HG03520 (cell line): ENCODE data around the gene PCDHGA1.
"Not testable (repeated sequence)": the region's sequence is repeated elsewhere in the genome, so short reads cannot be mapped to it uniquely, and the experiment has no call there.

ENCODE experiments used
- ATAC-seq: cut with Tn5 transposase; IDR thresholded peaks from one replicate; pipeline ENCODE4 v1.9.1; 2021; ENCODE audit warnings: mild to moderate bottlenecking, moderate library complexity; ENCODE audit not compliant: unreplicated experiment

Gene PCDHGA1

DNA sequence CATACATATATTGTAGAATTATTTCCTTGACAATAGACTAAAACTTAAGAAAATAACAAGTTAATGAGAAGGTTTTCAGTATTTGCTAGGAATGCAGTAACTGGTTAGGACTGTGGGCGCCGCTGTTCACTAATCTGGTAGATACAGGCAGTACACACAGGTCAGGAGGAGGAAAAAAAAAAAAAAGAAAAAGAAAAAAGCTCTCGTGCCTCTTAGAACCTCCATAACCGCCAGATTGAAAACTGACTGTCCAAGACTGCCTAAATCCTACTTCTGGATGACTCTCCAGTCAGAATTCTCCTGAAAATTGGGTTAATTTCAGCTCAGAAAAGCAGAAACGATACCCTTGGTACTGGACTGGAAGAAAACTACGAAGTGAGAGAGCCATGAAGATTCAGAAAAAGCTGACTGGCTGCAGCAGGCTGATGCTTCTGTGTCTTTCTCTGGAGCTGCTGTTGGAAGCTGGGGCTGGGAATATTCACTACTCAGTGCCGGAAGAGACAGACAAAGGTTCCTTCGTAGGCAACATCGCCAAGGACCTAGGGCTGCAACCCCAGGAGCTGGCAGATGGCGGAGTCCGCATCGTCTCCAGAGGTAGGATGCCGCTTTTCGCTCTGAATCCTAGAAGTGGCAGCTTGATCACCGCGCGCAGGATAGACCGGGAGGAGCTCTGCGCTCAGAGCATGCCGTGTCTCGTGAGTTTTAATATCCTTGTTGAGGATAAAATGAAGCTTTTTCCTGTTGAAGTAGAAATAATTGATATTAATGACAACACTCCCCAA is at the start of gene PCDHGA1:
Gene PCDHGA1, plus strand, starts transcription at position 216 of the 782 bp plus-strand sequence.
- peak; percentile 67 for ATAC-seq

DNA sequence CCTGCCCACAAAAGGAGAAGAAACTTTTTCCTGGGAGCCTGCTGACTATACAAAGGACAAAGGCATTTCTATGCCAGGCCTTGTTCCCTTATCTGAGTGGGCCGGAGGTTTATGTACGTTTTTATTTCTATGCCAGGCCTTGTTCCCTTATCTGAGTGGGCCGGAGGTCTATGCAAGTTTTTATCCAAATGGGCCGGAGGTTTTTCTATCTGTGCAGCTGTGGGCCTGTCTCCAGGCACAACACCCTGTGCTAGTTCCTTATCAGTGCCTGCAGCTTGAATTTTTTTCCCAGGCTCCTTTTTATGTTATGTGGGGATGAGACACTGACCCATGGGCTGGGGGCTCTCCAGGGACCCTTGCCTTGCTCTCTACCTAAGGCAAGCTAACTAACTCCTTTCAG is 31.9 kb upstream of the PCDHGA1 start:
- ATAC-seq = no peak

- ATAC-seq = no peak
Measured at GRCh38 chr5:141303756-141304155, 26.6 kb upstream of the PCDHGA1 start, which contains the start of gene SLC25A2. TSS of gene SLC25A2 (minus strand) at chr5:141304049. CDS start at chr5:141303865, 184 bp downstream.

- ATAC-seq = no peak
Measured at GRCh38 chr5:141306630-141307029, 23.7 kb upstream of the PCDHGA1 start.

DNA sequence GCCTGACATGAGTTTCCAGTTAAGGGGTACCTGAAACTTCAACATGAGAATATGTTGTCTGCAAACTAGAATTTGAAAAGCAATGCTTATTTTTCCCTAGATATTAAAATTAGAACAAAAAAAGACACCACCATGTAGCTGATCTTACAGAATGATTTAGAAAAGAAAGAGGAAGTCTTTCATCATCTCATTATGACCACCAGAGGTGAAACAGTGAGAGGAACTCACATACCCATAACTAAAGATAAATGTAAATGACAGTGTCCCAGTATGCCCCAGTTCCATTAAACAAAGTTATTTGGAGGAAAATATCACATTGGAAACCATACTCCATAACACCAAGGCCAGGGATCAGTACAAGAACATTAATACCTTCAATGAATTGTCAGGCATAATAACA is 16.6 kb upstream of the PCDHGA1 start:
- ATAC-seq = no peak

DNA sequence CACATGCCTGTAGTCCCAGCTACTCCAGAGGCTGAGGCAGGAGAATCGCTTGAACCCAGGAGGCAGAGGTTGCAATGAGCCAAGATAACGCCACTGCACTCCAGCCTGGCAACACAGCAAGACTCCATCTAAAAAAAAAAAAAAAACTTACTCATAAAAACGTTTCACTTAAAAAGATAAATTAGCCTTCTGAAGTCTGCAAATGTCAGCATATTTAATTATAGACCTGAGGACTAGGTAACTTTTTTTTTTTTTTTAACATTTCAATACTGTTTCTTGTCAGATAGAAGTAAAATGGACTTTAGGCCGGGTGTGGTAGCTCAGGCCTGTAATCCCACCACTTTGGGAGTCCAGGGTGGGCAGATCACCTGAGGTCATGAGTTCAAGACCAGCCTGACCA is 13.4 kb upstream of the PCDHGA1 start:
- not testable (repeated sequence) for ATAC-seq

GRCh38 chr5:141319202-141319601 is 11.1 kb upstream of the PCDHGA1 start:
- ATAC-seq = no peak

- no peak for ATAC-seq
Measured at GRCh38 chr5:141319699-141320098, 10.6 kb upstream of the PCDHGA1 start.

- peak; percentile 91 for ATAC-seq
Measured at GRCh38 chr5:141320225-141321169, 9.8 kb upstream of the PCDHGA1 start, which contains the start of gene TAF7. TSS of gene TAF7 (minus strand) at chr5:141320784. CDS start at chr5:141320044, 740 bp downstream.

DNA sequence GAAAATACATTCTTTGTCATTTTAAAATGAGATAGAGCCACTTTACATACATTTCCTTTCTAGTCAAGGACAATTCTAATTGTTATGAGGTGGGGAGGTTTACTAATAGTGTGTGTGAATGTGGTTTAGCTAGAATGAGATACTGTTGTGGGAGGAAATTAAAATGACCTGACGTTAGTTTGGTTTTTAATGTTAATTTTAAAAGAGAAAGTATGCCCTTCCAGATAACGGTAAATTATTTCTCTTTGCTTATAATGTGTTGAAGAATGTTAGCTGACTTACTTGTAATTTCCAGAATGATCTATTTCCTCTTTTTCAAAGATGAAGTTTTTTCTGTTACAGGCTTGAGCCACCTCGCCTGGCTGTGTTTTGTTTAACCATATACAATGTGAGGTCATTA is 8.1 kb upstream of the PCDHGA1 start:
- ATAC-seq = no peak

DNA sequence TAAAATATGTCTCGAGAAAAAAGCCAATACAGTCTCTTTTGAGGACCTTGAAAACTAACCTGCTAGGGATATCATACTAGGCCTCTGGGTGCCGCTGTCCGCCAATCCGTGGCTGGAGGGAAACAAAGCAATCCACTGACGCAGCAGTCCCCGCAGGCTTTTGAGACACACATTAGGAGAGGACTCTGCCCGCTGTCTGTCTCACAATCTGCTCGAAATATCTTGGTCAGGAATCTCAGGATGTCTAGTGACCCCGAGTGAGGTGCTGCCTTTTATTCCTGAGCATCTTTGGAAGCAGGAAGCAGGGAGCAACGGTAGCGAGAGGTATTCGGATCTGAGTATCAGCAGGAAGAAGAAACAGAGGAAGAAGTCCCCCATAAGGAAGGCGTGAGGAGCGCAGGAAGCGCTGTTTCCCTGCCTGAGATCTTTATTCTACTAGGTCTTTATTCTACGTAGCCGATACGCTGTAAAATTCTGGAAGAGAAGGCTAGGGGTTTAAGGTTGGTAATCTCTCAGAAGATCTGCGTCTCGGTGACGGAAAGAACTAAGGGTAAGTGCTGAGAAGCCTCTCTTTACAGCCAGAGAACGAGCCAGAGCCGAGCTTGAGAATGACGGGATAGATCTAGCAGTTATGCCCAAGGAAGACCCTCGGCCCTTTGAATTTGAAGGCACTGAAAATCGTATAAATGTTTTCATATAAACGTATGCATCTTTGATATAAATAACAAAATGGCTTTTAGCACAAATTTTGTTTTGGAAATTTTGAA is 4.0 kb upstream of the PCDHGA1 start:
- peak; percentile 74 for ATAC-seq

DNA sequence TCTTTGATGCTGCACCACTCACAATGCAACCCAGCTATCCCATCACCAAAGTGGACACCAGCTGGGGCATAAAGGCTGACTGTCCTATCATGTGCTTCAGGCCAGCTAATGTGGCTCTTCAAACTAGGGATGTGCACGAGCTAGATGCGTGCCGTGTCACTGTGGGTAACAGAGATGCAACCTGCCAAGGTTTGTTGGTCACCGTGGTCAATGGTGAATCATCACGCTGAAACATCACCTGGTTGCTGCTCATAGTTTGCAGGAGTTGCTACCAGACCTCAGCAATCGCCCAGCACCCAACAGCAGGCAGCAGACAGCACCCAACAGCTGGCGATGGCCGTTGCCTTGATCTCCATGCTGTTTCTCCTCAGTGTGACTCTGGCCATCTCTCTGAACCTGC is 2.1 kb upstream of the PCDHGA1 start:
- no peak for ATAC-seq

GRCh38 chr5:141332571-141332970 is 2.3 kb downstream of the PCDHGA1 start:
- not testable (repeated sequence) for ATAC-seq

DNA sequence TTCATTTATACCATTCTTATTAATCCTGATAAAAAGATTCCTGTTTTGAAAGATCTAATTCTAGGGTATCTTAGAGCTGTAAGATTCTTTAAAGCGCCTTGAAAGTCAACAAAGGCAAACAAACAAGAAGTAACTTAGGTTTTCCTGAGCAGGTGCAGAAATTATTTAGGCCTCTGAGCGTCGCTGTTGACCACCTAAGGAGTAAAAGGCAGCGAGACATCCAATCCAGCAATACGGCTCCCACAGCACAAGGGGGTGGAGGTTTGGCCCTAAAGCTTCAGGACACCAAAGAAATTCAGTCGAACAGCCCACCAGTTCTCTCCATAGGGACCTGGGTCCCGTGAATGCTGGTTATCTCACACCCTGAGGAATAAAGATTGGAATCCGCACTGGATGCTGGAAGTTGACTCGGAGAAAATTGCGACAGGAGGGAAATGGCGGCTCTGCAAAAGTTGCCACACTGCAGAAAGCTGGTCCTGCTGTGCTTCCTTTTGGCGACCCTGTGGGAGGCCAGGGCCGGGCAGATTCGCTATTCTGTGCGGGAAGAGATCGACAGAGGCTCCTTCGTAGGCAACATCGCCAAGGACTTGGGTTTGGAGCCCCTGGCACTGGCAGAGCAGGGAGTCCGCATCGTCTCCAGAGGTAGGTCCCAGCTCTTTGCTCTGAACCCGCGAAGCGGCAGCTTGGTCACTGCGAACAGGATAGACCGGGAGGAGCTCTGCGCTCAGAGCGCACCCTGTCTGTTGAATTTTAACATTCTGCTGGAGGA is 8.4 kb downstream of the PCDHGA1 start, which contains the start of gene PCDHGA2:
Gene PCDHGA2, plus strand, starts transcription at position 223 of the 769 bp plus-strand sequence.
- no peak for ATAC-seq

GRCh38 chr5:141340781-141341354 is 10.6 kb downstream of the PCDHGA1 start:
- ATAC-seq = not testable (repeated sequence)

- ATAC-seq = no peak
Measured at GRCh38 chr5:141342773-141343172, 12.5 kb downstream of the PCDHGA1 start.

- no peak for ATAC-seq
Measured at GRCh38 chr5:141343242-141343952, 13.1 kb downstream of the PCDHGA1 start, which contains the start of gene PCDHGA3. TSS of gene PCDHGA3 (plus strand) at chr5:141343829. CDS start at chr5:141344034, 205 bp downstream.

GRCh38 chr5:141343953-141344463 is 13.7 kb downstream of the PCDHGA1 start:
- ATAC-seq = no peak

GRCh38 chr5:141345327-141345726 is 15.0 kb downstream of the PCDHGA1 start:
- no peak for ATAC-seq
